GM23338 (cell line): ENCODE results near the gene PDE4D. TPM values are rescaled to one million over a fixed set of nuclear protein-coding genes. Genes with fewer than 3 reads are reported as not detected.

Source experiments
- ATAC-seq: fragments of 200-7000 bp; cut with Tn5 transposase; 3 replicates; pipeline ENCODE4 v1.9.1; 2020
- DNase-seq: peaks from one replicate; pipeline ENCODE4 v3.0.0-alpha.2; 2015; ENCODE audit warnings: low spot score
- H2AFZ ChIP-seq: fragments of 200-600 bp; sonication (generic); 2 replicates; pipeline ENCODE4 v1.8.0; 2016; ENCODE audit warnings: antibody characterized with exemption, mild to moderate bottlenecking, moderate library complexity
- H3F3A ChIP-seq: fragments of 200-600 bp; sonication (generic); replicated peaks from 2 replicates; pipeline ENCODE4 v1.8.0; 2017; ENCODE audit warnings: antibody characterized with exemption, mixed run types, low read depth
- H3K27ac ChIP-seq: fragments of 200-600 bp; sonication (generic); 2 replicates; pipeline ENCODE4 v1.6.1; 2016; ENCODE audit warnings: low read depth
- H3K27me3 ChIP-seq: fragments of 200-600 bp; sonication (generic); 2 replicates; pipeline ENCODE4 v1.8.0; 2016; ENCODE audit warnings: mild to moderate bottlenecking, mixed run types, moderate library complexity; ENCODE audit not compliant: insufficient read depth
- H3K36me3 ChIP-seq: fragments of 200-600 bp; sonication (generic); 2 replicates; pipeline ENCODE4 v1.8.0; 2016; ENCODE audit warnings: mild to moderate bottlenecking; ENCODE audit not compliant: insufficient read depth
- H3K4me1 ChIP-seq: fragments of 200-600 bp; sonication (generic); 2 replicates; pipeline ENCODE4 v1.8.0; 2016; ENCODE audit warnings: mild to moderate bottlenecking, moderate library complexity; ENCODE audit not compliant: insufficient read depth
- H3K4me2 ChIP-seq: fragments of 200-600 bp; sonication (generic); 2 replicates; pipeline ENCODE4 v1.7.1; 2017; ENCODE audit warnings: mixed run types
- H3K4me3 ChIP-seq: fragments of 200-600 bp; sonication (generic); 2 replicates; pipeline ENCODE4 v1.6.1; 2016; ENCODE audit warnings: mixed run types
- H3K79me2 ChIP-seq: fragments of 200-600 bp; sonication (generic); replicated peaks from 2 replicates; pipeline ENCODE4 v1.8.0; 2017; ENCODE audit warnings: mild to moderate bottlenecking; ENCODE audit not compliant: insufficient read depth
- H3K9me2 ChIP-seq: fragments of 200-600 bp; sonication (generic); 2 replicates; pipeline ENCODE4 v1.8.0; 2017; ENCODE audit not compliant: insufficient read depth
- H4K20me1 ChIP-seq: fragments of 200-600 bp; sonication (generic); replicated peaks from 2 replicates; pipeline ENCODE4 v1.8.0; 2017; ENCODE audit warnings: mild to moderate bottlenecking; ENCODE audit not compliant: insufficient read depth
- H3K27ac Mint-ChIP-seq: 2 replicates; pipeline ENCODE4 v1.8.0; 2020; ENCODE audit warnings: inconsistent platforms, mild to moderate bottlenecking, moderate library complexity, mixed read lengths
- H3K27me3 Mint-ChIP-seq: 3 replicates; pipeline ENCODE4 v1.8.0; 2022; ENCODE audit warnings: low read depth, mild to moderate bottlenecking, moderate library complexity, mixed read lengths, inconsistent platforms; ENCODE audit not compliant: insufficient read depth, poor library complexity
- H3K36me3 Mint-ChIP-seq: 3 replicates; pipeline ENCODE4 v1.8.0; 2021; ENCODE audit warnings: low read depth, mild to moderate bottlenecking, inconsistent platforms, moderate library complexity, mixed read lengths
- H3K4me1 Mint-ChIP-seq: 3 replicates; pipeline ENCODE4 v1.8.0; 2020; ENCODE audit warnings: mild to moderate bottlenecking, inconsistent platforms, mixed read lengths
- H3K4me3 Mint-ChIP-seq: 3 replicates; pipeline ENCODE4 v1.8.0; 2021; ENCODE audit warnings: moderate library complexity, mild to moderate bottlenecking, inconsistent platforms, mixed read lengths
- H3K9me3 Mint-ChIP-seq: 3 replicates; pipeline ENCODE4 v1.8.0; 2020; ENCODE audit warnings: moderate library complexity, mild to moderate bottlenecking, inconsistent platforms, mixed read lengths
- CREB1 ChIP-seq: fragments of 250-450 bp; sonication (Bioruptor Pico); IDR thresholded peaks from 2 replicates; pipeline ENCODE4 v1.5.0; 2020; ENCODE audit warnings: low read depth, mild to moderate bottlenecking, moderate library complexity
- ETS1 ChIP-seq: IDR thresholded peaks from 2 replicates; pipeline ENCODE4 v1.6.1; 2016; ENCODE audit warnings: antibody characterized with exemption
- EZH2 ChIP-seq: fragments of 200-600 bp; sonication (generic); IDR thresholded peaks from one replicate; pipeline ENCODE4 v1.8.0; 2017; ENCODE audit warnings: antibody characterized with exemption, mild to moderate bottlenecking, low read depth; ENCODE audit not compliant: unreplicated experiment
- NANOG ChIP-seq: IDR thresholded peaks from 2 replicates; pipeline ENCODE4 v1.6.1; 2016; ENCODE audit warnings: antibody characterized with exemption, borderline replicate concordance
- POLR2AphosphoS5 ChIP-seq: IDR thresholded peaks from 2 replicates; pipeline ENCODE4 v1.6.1; 2016; ENCODE audit warnings: antibody characterized with exemption, low read depth
- polyA plus RNA-seq: library from polyadenylated mRNA; unstranded; fragments of >200 nt; fragmentation: Nextera tagmentation; extraction: Ambion mirVana; gene quantifications from 2 replicates; pipeline ENCODE4 v1.2.1, GENCODE V29; 2016
- total RNA-seq: library from RNA; depleted of rRNA; stranded (reverse); fragments of >200 nt; shearing (Covaris generic); gene quantifications from 2 replicates; pipeline ENCODE4 v1.2.3, GENCODE V29; 2014
- TF ChIP-seq, protein P1 (sequence below), 2 experiments: fragments of 200-600 bp in 1 of 2; sonication (generic) in 1 of 2; conservative IDR thresholded peaks; 2 replicates each; pipeline versions ENCODE4 v1.5.1 to v1.6.1; 2016 to 2017; ENCODE audit warnings: antibody characterized with exemption in 2 of 2, low read depth in 2 of 2, mild to moderate bottlenecking in 2 of 2, moderate library complexity in 1 of 2
- TF ChIP-seq, protein P2 (sequence below): IDR thresholded peaks from one replicate; pipeline ENCODE4 v1.6.1; 2018; ENCODE audit warnings: antibody characterized with exemption; ENCODE audit not compliant: unreplicated experiment

PDE4D gene
- total and polyA plus RNA-seq, 2 experiments from 2014 or later, result 2.1 to 4.7 TPM

GRCh38 chr5:59268756-59269415 lies 624.6 kb downstream of the PDE4D start:
- Histone ChIP-seq H3K4me3 (no peak overlapping the region), H3K4me2 (no peak overlapping the region), H3K79me2 (no peaks in the 10 kb centered on the region), H3K27me3 (no peaks in the 10 kb centered on the region), H3K36me3 (no peaks in the 10 kb centered on the region), H2AFZ (no peak overlapping the region), H3F3A (no peaks in the 10 kb centered on the region), H3K4me1 (no peaks in the 10 kb centered on the region), H3K9me2 (no peaks in the 10 kb centered on the region), H3K27ac (no peak overlapping the region), H4K20me1 (no peaks in the 10 kb centered on the region)
- DNase-seq, result no peak
- Mint-ChIP-seq H3K36me3 (no peaks in the 10 kb centered on the region), H3K4me1 (peaks cover 7% of the 10 kb centered on the region; the same call in 2 of the 3 replicates), H3K9me3 (no peaks in the 10 kb centered on the region), H3K4me3 (no peak overlapping the region), H3K27ac (no peak overlapping the region), H3K27me3 (peaks cover 1% of the 10 kb centered on the region)
- ATAC-seq, result no peak
- TF ChIP-seq, protein P1, sequence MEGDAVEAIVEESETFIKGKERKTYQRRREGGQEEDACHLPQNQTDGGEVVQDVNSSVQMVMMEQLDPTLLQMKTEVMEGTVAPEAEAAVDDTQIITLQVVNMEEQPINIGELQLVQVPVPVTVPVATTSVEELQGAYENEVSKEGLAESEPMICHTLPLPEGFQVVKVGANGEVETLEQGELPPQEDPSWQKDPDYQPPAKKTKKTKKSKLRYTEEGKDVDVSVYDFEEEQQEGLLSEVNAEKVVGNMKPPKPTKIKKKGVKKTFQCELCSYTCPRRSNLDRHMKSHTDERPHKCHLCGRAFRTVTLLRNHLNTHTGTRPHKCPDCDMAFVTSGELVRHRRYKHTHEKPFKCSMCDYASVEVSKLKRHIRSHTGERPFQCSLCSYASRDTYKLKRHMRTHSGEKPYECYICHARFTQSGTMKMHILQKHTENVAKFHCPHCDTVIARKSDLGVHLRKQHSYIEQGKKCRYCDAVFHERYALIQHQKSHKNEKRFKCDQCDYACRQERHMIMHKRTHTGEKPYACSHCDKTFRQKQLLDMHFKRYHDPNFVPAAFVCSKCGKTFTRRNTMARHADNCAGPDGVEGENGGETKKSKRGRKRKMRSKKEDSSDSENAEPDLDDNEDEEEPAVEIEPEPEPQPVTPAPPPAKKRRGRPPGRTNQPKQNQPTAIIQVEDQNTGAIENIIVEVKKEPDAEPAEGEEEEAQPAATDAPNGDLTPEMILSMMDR (conservative IDR thresholded peaks at IDR 0.05; ENCODE audit: low read depth in 2 of 2), result no peak
- TF ChIP-seq POLR2AphosphoS5 (no peak), ETS1 (no peak), CREB1 (CRISPR knock-in tag) (no peak), EZH2 (no peak), NANOG (no peak)
- TF ChIP-seq, protein P2, sequence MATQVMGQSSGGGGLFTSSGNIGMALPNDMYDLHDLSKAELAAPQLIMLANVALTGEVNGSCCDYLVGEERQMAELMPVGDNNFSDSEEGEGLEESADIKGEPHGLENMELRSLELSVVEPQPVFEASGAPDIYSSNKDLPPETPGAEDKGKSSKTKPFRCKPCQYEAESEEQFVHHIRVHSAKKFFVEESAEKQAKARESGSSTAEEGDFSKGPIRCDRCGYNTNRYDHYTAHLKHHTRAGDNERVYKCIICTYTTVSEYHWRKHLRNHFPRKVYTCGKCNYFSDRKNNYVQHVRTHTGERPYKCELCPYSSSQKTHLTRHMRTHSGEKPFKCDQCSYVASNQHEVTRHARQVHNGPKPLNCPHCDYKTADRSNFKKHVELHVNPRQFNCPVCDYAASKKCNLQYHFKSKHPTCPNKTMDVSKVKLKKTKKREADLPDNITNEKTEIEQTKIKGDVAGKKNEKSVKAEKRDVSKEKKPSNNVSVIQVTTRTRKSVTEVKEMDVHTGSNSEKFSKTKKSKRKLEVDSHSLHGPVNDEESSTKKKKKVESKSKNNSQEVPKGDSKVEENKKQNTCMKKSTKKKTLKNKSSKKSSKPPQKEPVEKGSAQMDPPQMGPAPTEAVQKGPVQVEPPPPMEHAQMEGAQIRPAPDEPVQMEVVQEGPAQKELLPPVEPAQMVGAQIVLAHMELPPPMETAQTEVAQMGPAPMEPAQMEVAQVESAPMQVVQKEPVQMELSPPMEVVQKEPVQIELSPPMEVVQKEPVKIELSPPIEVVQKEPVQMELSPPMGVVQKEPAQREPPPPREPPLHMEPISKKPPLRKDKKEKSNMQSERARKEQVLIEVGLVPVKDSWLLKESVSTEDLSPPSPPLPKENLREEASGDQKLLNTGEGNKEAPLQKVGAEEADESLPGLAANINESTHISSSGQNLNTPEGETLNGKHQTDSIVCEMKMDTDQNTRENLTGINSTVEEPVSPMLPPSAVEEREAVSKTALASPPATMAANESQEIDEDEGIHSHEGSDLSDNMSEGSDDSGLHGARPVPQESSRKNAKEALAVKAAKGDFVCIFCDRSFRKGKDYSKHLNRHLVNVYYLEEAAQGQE, result no peak

- no peak for ATAC-seq
- no peaks in the 10 kb centered on the region for H4K20me1 ChIP-seq
- peaks cover 7% of the 10 kb centered on the region; the same call in 2 of the 3 replicates for H3K4me1 Mint-ChIP-seq
- peaks cover 1% of the 10 kb centered on the region for H3K27me3 Mint-ChIP-seq
- H3K36me3 ChIP-seq, result no peaks in the 10 kb centered on the region
- no peaks in the 10 kb centered on the region for H3K4me1 ChIP-seq
- H3K27ac ChIP-seq, result no peak overlapping the region
- H3K9me3 Mint-ChIP-seq, result no peaks in the 10 kb centered on the region
- no peak for DNase-seq
- no peaks in the 10 kb centered on the region for H3K36me3 Mint-ChIP-seq
- H3K27me3 ChIP-seq, result no peaks in the 10 kb centered on the region
- no peak overlapping the region for H2AFZ ChIP-seq
- H3K79me2 ChIP-seq, result no peaks in the 10 kb centered on the region
- no peaks in the 10 kb centered on the region for H3K9me2 ChIP-seq
- no peak overlapping the region for H3K4me2 ChIP-seq
- H3K27ac Mint-ChIP-seq, result no peak overlapping the region
- H3K4me3 Mint-ChIP-seq, result no peak overlapping the region
- no peak overlapping the region for H3K4me3 ChIP-seq
- no peak for TF ChIP-seq CREB1 (CRISPR knock-in tag)
- no peak for TF ChIP-seq POLR2AphosphoS5
- H3F3A ChIP-seq, result no peaks in the 10 kb centered on the region
These were observed 626.5 kb downstream of the PDE4D start for GRCh38 chr5:59267033-59267432.
